GM19372 (cell line): ENCODE measurements around the gene CD86.

Experiments
- ATAC-seq: cut with Tn5 transposase; IDR thresholded peaks from one replicate; pipeline ENCODE4 v1.9.1; 2021; ENCODE audit warnings: mild to moderate bottlenecking, low read depth, moderate library complexity; ENCODE audit not compliant: unreplicated experiment

Gene CD86

DNA sequence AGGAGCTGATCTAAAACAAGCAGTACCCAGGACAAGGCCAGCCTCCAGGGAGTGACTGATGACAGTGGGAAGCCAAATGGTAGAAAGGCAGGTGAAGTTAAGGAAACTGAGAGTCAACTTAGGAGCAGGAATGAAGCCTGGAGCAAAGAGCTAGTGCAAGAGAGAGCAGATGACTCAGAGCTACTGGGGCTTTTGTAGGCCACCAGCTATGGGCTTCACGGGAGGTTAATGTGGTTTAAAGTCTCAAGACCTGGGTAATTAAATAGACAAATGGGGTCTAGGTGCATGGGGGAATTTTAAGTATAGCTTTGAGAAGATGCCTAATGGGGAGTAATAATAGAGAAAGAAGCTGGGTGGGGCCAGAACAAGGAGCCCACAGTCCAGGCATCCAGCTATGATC is 3.1 kb downstream of the CD86 start:
- ATAC-seq, result no peak

DNA sequence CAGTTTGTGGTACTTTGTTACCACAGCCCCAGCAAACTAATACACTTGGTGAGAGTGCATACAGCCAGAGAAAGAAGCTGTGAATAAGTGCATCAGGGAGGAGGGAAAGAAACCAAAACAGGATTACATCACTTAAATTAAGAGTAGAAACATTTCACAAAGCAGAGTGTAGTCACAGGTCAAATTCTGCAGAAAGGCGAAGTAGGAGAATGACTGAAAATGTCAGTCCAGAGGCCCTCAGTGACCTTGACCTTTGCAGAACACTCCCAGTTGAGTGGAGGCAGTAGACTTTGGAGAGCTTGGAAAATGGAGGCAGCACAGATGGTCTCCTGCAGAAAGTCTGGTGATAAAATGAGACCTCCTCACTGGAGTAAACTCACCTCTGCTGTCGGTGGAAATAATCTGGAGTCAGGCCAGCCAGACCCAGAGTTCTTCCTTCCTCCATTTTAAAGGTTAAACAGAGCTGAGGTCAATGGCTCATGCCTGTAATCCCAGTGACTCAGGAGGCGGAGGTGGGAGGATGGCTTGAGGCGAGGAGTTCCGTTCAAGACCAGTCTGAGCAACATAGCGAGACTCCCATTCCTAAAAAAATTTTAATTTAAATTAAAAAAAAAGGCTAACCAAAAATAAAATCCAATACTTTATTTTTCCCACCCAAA is 5.0 kb downstream of the CD86 start:
- ATAC-seq, result no peak

DNA sequence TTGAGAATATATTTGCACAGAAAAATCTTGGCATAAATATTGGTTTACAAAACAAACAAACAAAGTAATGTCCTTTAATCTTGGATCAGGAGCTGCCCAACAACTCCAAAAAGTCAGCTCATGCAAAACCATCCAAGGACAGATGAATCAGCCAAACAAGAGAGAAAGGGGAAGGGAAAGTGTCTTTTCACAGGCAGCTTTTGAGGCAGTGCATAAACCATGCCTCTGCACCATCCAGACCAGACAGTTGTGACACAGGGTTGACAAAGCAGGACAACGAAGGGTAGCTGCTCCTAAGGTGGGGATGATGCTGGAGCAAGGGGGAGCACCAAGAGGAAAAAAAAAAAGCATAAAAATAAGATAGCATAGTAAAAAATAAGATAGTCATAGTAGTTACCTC is 8.7 kb downstream of the CD86 start:
- no peak for ATAC-seq

DNA sequence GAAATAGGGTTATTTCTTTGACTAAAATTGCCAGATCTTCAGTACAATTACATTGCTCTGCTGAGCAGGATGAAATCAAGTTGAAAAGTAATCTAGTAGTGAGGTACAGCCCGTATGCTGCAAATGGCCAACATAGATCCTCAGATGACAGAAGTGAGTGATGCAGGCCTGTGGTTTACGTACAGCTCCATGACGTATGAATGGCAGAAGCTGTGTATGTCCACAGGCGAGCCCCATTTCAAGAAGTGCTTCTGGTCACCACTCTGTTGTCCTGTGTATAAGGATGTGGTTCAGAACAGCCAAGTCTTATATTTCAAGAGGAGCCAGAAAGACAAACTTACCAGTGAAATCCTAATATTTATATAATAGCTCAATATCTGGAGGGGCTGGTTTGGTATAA is 9.2 kb downstream of the CD86 start:
- ATAC-seq, result no peak

DNA sequence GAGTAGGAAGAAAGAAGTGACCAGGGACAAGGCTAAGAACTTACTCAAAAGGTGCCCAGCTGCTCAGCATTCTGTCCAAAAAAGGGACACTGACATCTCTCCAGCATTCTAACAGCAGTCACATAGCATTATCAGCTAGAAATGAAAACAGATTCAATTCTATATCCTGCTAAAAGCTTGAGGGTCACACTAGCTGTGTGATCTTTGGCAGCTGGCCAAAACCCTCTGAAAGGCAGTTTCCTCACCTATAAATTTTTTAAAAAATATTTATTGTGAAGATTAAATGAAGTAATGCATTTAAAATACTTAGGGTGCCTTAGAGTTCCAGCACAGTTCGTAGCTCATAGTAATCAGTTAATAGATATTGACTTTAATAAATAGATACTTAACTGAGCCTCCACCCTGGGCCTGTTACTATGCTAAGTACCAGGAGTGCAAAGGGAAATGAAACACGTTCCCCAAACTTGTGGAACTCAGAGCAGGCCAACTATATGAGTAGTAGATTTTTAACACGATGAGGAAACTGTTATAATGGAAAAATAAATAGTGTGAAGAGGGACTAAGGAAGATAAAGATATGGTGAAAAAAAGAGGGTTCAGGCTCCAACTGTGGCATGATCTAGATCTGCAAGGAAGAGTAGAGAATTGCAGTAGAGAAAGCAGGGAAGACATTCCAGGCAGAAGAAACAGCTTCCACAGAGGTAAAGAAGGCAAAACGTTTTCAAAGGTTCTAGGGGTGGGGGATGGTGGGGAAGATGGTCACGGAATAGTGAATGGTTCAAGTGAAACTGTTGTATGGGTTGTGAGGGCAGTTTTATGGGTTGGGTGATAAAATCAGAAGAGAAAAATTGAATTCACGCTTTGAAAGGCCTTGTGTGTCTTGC is 11.4 kb downstream of the CD86 start:
- ATAC-seq, result no peak

DNA sequence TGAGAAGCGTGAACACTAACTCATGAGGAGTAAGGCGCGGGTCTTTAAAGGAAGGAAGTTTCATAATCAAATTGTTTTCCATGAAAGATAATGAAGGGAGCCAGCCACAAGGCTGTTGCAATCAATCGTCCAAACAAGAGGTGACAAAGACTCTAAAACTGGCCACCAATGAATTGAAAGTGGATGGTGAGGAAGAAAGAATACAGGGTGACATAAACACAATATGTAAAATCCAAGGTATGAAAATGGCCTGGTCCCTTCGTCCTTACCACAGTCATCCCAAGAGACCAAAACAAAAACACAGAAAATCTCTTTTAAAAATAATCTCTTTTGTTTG is 12.0 kb downstream of the CD86 start:
- no peak for ATAC-seq

DNA sequence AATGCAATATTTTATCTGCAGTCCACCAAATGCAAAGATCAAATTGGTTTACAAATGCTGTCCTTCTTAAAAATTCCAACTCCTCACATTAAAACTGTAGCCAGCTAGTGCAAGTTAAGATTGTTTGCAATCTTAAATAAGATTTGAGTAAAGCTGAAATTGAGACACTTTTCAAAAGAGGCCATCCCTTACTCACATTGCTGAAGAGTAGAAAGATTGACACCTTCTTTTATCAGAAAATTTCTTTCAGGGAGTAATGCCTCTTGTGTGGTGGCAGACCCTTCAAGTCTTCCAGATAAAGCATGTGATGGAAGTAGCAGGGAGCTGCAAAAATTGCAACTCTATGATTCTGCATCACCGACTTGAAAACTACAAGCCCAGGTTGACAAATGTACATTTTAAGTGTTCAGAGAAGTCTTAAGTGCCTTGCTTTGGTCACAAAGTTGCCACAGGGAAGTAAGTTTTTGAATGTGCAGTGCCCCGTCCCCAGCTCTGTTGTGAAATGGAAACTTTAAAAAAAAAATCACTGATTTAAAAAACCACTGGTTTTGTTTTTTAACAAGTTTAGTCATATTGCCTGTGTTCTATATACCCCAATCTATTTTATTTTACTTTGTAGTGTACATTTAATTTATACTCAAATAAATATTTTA is 12.6 kb downstream of the CD86 start:
- ATAC-seq, result peak; percentile 48

DNA sequence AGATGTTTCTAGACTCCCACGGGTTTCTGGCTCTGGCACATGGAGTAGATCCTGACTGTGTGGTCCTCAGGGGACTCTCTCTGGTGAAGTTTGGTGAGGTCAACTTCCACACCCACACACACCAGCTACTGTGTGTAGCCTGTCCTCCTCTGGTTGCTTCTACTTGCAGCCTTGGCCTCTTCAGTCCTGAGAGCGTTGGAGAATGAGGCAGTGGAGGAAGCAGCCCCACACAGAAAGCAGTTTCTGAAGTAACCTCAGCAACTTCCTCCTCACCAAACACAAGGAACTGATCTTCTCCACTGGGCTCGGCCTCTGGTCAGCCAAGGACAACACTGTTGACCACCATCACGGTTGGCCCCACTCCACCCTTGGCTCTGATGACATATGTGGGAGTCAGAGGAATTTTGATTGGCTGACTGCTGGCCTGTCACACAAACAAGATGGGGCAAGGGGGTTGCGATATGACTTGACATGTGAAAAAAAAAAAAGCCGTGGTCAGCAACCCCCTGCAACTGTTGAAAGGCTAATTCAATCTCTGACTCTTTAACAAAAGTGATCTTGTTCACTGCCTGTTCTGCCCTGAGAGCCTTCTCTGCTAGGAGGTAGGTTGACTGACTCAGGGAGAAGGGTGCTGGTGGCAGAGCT is 19.6 kb downstream of the CD86 start:
- ATAC-seq, result peak; percentile 58

DNA sequence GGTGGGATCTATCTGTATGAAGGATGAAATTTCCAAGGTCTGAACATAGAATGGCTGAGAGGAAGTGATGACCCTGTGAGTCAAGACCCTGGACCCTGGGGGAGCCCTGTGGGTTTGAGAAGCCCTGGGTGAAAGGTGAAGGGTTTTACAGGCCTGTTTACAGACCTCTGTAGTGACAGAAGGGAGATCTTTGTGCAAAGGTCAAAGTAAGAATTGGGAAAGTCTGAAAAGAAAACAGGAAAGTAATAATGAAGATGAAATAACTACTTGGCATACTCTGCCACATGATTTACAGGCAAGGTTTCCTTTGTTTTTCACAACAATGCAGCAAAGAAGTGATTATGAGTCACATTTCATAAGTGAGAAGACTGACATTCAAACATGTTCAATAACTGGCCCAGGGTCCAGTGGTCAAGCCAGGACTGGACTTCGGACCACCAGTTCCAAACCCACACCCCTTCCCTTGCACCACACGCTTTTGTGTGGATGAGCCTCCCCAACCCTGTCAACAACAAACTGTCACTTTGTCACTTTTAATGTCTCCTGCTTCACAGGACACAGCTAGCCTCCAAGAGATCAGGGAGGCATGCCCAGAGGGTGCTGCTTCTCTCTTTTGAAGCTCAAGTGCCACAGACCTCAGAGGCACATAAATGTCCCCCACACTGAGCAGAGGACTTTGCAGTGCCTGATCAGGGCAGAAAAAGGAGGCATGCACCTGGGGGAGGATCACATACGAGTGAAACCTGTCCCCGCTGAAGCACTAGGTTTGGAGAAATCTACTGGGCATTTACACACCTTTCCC is 21.5 kb downstream of the CD86 start:
- ATAC-seq, result no peak

DNA sequence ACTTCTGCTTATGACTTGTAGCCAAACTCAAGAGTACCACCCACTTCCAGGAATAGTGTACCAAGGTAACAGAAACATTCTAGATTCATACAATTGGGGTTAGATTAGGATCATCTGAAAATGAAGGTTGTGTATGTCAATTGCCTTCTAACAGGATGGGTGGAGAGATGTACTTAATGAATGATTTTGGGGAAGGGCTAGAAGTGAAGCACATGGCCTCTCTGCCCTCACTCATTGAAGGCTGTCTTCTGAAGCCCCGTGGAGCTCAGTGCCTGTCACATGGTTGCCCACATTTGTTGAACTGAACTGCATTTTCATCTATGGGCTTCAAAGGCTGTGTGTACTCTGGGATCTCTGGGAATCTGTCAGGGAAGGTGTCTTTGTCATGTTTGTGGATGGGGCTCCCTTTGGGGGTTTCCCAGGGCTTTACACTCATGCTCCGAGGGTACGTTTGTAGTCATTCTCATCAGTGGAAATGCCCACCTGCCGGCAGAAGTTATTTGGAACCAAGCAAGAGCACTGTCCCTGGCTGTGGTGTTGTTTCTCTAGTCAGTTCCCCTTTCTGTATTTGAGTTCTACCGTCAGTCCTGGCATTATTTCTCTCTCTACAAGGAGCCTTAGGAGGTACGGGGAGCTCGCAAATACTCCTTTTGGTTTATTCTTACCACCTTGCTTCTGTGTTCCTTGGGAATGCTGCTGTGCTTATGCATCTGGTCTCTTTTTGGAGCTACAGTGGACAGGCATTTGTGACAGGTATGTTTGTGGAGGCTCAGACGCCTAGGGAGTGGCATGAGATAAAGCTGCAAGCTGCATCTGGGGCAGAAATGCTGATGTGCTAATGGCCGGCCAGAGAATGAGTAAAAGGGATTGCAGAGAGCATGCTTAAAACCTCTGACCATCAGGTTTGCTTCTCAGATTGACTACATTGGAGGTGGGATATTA is 22.4 kb downstream of the CD86 start:
- peak; percentile 23 for ATAC-seq

DNA sequence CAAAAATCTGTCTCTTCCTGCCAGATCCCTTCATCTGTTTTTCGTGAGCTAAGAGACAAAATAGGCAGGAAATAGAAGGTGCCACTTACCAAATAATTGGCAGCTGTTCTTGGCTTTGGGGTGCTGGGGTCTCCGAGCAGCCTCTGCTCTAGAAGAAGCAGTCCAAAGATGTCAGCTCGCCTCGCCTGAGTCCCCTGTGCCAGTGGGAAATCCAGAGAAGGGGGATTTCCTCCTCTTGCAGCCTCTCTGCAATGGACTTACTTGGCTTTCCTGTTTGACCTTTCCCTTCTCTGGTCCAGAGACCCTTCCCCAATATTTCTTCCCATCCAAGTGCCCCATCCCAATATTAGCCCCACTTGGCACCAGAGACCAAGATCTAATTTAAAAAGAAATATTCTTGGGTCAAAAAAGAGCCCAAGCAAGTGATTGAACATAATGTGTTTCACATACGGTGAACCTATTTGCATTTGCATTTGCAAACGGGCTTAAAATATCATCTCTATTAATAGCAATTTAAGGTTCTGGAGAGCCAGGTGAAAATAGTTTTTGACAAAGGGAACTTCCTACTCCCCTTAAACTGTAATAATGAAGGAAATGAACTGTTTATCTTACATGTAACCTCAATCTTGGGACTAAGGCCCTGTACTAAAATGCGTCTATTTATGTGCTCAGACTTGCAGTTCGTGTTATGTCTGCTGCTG is 23.2 kb downstream of the CD86 start:
- ATAC-seq, result no peak

DNA sequence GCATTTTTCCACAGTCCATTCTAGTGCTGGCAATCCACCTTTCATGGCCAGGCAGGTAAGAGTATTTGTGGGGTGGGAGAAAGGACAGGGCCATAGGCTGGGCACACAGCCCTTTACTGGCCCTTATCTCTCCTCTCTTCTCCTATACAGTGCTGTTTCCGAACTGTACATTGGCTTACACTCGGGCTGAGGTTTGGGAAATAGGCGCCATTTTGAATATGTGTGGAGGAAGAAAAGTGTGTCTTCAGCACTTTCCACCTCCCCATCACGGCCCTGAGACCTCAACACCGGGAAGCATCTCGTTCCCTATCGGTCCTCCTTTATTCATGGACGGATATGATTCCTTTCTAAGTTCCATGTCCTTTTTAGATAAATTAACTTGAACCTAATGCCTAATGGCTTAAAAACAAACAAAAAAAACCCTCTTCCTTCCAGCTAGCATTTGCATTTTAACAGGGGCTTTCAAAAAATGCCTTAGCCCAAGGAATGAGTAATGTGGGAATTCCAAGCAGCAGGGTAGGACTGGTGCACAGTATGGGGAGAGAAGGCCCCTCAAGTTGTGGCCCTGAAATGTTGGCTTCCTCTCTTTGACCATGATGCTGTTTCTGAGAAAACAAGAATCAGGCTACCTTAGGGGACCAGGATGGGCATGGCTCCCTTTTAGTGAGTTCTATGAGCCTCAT is 24.5 kb downstream of the CD86 start:
- ATAC-seq, result no peak

DNA sequence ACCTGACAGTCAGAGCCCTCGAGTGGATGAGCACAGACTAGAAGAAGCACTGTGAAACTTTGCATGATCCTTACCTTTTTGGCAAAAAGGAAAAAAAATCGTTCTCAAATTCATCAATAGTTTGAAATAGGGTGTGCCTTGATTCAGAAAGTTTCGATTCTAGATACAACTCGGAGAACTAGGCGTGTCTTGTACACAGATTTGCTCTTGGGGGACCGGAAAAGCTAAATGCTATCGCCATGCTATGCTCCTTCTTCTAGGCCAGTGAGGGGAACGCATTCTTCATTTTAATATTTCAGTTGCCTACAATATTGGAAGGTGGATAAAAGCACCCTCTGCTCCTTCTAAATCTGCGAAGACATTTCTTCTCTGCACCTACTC is 25.0 kb downstream of the CD86 start:
- no peak for ATAC-seq

DNA sequence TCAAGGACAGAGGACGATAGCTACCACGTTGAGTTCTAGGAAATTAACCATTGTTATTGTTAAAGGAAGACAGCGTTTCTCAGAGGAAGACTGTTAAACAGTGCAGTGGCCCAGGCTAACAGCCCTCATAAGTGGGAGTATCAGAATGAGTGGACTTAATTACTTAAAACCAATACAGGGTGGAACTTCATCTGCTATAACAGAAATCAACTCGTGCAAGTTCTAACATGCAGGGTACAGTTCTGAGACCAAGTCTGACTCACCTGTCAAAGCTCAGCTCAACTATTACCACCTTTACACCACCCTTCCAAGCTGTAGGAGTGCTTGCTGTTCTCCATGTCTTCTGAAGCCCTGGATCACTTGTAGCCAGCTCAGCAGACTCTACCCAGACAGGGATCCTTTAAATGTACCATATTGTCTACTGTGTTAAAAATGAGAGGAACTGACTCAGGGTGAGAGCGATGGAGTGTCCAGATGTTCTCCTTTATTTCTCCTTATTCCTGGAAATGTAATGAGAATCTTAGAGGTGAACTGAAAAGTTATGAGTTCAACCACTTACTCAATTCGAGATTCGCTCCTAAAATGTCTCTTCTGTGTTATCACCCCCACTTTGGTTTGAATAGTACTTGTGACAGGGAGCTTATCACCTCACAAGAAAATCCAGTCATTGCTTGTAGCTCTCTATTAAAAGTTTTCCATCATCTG is 26.5 kb downstream of the CD86 start:
- ATAC-seq, result no peak

DNA sequence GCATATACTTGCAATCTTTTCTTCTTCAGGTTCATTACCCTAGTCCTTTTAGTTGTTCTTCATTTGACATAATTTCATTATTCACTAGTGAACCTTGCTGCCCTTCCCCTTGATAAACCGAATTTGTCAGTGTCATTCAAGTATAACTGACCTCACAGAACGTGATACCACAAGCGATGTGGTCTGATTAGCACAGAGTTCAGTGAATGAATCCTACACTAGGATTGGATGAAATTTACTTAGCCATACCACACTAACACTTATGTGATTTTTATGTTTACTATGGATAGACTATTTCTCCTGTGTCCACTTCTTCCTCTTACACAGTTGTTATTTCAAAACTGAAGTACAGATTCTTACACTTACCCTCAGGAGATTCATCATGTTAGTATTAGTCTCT is 27.2 kb downstream of the CD86 start:
- no peak for ATAC-seq

DNA sequence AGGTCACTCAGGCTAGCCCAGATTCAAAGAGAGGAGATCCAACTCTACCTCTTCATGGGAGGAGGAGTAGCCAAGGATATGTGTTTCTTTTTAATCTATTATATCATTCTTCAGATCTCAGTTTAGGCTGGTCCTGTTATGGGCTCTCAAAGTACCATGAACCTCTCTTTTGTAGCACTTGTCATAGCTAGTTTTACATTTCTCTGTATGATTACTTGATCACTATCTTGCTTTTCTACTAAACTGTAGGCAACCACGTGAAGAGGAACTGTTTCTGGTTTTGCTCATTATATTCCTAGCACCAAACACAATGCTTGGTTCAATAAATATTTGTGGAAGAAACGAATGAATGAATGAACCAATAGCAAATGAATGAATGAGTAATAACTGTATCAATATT is 29.6 kb downstream of the CD86 start:
- ATAC-seq, result no peak

DNA sequence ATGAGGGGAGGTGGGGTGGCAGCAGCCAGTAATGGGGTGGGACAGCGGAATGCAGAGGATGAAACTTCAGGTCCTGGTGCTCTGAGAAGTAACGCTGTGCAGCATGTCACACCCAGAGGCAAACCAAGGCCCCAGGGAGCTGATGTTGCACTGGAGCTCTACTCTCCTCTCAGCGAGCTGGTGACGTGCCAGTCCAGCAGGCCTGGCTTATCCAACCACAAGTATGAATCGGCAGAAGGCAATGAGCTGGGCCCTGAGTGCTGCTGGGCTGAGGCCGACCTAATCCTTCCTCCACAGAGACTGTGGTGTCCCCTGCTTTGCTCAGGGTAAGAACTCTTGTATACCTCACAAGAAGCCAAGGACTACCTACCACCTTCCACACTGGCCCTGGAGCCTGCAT is 30.5 kb downstream of the CD86 start:
- no peak for ATAC-seq

DNA sequence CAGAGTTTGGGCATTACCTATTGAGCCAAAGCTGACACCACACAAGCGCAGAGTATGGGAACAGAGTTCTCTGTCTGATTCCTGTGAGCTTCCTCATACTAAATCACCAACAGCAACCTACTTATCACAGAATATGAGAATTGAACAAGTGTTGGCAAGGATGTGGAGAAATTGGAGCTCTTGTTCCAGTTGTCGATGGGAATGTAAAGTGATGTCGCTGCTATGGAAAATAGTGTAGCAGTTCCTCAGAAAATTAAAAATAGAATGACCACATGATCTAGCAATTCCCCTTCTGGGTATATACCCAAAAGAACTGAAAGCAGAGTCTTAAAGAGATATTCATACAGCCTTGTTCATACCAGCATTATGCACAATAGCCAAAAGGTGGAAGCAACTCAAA is 33.4 kb downstream of the CD86 start:
- ATAC-seq, result no peak
